Measurements from ENCODE around the gene EXOC7.
A peak's percentile ranks its signal among the peaks of the same experiment; 100 is the strongest.

EXOC7 gene

DNA sequence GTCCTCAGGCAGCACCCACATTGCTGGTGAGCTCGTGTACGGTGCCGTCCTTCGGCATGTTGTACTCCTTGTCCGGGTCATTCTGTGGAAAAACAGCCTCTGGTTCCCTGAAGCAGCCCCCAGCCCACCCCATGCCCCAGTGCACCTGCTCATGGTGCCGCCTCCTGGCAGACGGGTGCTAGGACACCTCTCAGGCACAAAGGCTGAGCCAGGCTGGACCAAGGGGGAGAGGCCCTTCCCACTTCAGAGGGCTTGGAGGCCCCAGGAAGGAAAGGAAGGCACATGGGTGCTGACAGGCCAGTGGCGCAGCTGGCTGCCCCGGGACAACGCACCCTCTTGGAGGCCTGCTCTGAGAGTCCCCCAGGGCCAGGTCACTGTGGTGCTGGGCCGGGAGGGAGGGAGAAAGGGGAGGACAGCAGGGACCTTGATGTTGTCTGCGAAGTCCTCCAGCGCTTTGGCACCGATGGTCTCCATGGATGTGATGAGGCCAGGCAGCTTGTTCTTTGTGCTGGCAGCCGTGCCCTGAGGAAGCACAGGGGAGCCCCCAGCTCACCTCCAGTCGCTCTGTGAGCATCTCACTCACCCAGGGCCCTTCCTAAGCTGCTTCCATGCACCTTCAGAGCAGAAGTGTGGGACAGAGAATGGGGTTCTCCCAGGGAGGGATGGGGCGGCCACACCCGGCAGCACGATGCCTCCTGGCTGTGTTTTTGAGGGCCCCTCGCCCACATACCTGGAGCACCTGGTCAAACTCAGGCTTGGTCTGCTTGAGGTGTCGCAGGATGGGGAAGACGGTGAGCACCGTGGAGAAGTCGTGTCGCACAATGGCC is 15.3 kb downstream of the EXOC7 start:
- DNase-seq: no peak

DNA sequence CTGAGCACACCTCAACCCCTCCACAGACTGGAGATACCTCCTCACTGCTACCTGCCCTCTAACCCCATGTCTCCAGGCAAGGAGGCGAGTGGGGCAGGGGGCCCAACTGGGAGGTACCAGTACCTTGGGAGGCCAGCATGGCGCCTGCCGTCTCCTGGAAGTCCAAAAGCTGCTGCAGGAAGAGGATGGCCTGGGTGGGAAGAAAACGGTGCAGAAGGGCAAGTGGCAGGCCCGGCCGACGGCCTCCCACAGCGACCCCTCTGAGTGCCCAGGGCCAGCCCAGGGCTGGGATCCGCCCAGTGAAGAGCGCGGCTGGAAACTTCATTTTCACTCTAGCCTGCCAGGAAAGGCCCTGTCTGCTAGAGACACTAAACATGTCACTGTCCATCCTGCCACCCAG is 16.1 kb downstream of the EXOC7 start:
- DNase-seq: no peak

DNA sequence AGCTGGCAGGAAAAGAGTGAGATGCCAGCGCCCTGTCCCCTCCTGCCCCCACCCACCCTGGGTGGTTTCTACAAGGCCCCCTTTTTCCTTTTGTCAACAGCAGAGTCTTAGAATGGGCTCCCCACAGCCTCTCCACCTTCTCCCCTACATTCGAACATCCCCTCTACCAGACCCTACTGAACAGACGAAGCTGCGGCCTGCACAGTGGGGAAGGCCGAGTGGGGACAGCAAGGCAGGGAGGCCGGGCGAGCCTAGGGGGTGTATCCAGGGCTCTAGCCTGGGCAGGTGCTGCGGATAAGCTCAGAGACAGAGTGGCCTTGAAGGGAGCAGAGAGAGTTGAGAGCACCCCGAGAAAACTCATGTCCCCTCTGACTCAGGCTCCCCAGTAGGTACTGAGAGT is 17.2 kb downstream of the EXOC7 start:
- no peak for DNase-seq

DNA sequence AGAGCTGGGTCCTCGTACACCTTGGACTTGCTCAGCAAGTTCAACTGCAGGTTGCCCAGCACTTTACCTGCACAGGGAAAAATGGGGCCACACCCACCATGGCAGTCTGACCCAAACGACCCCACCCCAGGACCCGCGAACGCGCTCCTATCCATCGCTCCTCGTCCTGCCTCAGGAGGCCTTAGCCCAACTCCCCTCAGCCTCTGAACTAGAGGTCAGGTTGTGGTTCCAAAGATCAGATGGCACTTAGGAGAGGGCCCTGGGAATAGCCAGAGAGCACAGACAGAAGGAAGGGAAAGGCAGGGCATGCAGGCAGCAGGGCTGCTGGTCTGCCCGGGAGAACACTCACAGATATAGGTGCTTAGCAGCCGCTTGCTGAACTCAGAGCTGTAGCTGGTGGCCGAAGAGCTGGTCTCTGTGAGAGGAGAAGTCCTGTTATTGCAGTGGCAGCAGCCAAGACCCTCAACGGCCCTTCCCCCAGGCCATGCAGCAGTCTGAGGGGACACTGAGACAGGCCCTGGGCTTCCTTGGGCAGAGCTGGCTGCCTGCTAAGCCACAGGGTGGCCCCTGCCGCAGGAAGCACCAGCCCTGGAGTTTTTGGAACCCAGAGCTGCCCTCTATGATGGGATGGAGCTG is 17.7 kb downstream of the EXOC7 start:
- DNase-seq: no peak

DNA sequence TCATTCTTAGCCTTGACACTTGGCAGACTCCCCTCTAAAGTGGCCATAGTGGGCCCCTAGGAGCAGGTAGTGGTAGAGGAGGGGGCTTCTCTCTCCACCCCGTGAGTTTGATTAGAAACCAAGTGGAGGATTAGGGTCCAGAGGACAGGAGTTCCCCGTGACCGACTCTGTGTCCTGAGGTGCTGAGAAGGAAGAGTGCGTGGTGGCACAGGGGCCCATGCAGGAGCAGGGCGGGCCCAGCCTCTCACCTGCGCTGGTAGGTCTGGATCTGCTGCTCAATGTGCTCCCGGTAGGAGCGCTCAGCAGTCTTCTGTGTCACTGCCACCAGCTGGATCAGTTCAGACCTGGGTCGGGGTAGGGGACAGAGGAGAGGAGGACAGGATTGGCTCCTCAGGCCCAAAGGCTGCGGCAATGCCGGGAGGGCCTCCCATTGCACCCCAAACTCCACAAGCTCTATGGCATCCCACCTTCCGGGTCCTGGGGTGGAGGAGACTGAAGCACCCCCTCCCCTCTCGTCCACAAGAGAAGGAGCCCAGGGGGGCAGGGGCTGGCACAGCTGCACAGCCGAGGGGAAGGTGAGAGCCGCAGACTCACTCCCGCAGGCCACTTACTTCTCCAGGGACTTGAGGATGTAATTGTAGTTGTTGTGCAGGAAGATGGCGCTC is 18.4 kb downstream of the EXOC7 start:
- DNase-seq: no peak

DNA sequence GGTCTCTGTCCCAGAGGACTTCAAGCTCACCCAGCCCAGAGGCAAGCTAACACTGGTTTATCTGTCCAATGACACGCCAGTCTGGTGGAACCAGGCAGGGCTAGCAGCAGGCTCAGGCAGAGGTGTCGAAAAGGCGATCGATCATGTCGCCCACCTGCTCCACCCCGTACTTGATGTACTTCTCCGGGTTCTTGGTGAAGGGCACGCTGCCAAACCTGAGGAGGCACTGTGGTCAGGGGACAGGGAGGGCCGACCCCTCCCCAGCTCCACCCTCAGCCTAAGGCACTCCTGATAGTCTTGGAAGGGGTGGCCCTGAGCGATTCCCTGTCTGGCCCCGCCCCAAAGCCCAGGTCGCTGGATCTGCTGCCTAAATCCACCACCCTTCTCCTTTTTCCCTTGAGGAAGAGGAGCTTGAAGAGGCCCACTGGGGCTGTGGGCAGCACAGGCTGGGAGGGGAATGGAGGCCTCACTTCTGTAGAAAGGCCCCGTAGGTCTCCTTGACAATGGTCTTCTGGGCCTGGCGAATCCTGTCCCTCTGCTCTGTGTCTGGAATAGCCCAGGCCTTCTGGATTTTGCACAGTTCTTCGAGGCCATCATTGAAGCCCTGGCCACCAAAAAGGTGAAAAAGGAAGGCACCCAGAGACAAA is 19.9 kb downstream of the EXOC7 start:
- DNase-seq: no peak

DNA sequence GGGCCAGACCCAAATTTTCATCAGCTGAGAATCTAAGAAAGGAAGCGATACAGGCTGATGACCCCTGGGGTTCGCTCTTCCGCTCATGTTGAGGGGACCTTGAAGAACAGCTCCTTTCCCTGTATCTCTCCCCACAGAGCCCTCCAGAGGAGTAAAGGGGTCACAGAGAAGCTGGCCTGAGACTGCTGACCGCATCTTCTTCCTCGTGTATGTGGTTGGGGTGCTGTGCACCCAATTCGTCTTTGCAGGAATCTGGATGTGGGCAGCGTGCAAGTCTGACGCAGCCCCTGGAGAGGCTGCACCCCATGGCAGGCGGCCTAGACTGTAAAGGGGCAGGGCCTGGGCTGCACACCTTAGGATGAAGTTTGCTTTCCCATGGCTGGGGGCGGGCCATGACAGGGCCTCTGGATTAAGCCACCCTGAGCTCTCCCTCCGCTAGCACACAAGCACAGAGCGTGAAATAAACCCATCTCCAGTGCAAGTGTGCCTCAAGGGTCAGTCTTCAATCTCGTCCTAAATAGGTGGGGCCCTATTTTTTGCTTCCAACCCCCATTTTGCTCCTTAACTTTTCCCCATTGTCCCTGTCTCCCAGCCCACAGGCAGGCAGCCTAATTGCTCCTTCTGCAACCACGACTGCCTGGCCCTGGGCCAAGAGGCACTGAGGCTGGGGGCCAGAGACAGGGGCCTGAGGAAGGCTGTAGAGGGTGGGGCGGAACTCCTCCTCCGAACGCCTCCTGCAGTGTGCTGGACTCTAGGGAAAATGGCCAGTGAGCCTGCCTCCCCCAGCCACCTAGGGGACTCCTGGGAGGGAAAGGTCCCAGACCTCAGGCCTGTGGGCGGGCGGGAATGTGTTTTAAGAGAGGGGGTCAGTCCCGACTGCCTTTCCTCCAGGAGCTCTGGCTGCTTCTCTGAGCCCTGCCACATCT is 21.0 kb downstream of the EXOC7 start:
- no peak for DNase-seq

DNA sequence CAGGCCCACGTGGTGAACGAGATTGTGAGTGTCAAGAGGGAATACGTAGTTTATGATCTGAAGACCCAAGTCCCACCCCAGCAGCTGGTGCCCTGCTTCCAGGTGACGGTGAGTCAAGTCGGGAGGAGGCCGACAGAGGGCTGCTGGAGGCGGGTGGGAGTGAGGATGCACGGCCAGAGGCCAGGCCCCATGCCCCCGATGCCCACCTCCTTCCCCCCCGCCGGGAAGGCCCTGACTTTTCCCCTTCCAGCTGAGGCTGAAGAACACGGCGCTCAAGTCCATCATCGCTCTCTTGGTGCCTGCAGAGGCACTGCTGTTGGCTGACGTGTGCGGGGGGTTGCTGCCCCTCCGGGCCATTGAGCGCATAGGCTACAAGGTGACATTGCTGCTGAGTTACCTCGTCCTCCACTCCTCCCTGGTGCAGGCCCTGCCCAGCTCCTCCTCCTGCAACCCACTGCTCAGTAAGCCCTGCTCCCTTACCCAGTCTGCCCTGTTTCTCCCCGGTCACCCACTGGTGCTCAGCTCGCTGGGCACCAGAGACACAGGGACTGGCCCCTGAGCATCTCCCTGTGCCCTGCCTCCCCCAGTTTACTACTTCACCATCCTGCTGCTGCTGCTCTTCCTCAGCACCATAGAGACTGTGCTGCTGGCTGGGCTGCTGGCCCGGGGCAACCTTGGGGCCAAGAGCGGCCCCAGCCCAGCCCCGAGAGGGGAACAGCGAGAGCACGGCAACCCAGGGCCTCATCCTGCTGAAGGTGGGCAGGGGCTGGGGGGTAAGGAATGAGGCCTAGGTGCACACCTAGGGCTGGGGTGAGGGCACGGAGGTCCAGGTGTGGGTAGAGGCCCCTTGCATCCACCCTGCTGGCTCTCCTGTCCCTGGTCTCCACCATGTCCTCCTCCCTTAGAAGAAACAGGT is 22.0 kb downstream of the EXOC7 start:
- DNase-seq: no peak

DNA sequence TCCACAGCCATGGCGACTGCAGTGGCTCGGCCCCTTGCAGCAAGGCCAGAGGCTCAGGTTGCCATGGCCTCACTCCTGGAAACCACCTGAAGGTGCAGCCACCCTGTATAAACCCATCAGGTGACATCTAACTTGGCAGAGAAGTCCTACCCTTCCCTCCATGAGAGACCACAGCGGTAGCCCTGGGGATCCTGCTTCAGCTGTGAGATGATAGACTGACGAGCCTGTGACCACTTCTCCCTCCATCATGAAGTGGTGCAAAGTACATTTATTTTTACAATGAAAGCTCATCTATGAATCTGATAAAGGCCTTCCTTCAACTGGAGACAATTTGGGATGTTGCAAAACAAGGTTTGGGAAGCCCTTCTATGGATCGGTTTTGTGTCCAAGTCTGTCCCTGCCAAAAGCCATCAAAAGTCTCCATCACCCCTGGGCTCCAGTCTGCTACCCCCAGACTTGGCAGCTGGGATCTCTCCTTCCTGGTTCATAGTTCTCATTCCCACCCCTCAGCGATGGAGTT is 22.8 kb downstream of the EXOC7 start:
- no peak for DNase-seq

DNA sequence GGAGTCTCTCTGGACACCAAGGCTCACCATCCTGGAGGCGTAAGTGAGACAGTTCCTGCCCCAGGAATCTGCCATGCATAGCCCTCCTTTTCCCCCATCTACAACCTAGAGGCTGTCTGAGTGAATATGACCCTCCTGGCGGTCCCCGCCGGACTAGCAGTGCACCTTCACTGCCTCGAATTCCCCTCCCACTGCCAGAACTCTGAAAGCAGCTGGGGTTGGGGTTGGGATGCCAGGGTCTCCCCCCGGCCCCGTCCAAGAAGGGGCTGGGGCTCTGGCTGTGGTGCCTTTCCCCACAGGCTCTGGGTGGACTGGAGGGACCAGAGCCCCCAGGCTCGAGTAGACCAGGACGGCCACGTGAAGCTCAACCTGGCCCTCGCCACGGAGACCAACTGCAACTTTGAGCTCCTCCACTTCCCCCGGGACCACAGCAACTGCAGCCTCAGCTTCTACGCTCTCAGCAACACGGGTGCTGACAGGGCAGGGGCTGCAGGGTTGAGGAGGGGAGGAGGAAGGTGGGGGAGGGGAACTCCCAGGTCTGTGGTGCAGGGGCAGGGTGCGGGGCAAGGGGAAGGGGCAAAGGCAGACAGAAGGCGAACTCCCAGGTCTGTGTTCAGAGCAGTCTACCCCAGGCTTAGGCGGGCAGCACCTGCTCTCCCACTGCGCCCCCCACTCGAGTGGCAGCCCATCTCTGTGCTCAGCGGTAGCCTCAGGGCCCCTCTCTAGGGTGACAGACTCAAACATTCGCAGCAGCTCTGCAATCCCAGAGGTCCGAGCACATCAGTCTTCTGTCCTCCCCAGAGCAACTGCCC is 23.4 kb downstream of the EXOC7 start:
- no peak for DNase-seq

DNA sequence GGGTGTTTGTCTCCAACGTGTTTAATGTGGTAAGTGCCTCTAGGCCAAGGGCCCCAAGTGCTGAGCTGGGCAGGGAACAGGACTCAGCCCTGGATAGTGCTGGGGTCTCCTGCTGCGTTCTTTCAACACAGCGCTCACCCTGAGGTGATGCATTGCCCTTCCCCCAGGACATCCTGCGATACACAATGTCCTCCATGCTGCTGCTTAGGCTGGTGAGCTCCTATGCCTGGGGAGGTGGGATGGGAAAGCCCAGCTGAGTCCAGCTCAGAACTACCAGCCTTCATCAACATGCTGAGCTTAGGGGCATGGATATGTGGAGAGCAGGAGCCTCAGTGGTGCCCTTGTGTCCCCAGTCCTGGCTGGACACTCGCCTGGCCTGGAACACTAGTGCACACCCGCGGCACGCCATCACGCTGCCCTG is 24.0 kb downstream of the EXOC7 start:
- no peak for DNase-seq

DNA sequence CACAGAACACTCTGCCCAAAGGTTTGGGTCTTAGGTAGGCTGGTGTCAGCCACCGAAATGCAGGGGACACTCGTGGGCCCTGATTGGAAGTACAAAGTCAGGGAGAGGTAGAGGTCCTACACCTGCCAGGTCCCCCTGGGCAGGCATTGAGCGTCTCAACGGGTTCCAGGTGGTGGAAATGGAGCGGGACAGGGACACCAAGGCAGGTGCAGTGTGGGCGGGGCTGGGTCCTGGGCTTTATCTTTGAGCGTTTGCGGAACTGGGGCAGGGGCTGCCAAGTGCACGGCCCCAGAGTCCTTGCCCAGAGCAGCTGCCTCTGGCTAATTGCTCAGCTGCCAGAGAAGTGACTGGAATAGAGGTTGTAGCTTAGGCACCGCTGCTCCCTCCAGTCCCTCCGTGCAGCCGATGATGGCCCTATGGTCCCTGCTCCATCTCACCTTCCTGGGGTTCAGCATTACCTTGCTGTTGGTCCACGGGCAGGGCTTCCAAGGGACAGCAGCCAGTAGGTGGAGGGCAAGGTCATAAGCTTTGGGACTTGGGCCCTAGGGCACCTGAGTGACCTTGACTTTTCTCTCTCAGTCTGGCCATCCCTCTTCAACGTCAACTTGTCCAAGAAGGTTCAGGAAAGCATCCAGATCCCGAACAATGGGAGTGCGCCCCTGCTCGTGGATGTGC is 24.6 kb downstream of the EXOC7 start, which contains the start of gene ZACN:
ZACN (plus strand) TSS at position 323 of the 675 bp plus-strand sequence; CDS start at position 406, 83 bp downstream.
- no peak for DNase-seq

DNA sequence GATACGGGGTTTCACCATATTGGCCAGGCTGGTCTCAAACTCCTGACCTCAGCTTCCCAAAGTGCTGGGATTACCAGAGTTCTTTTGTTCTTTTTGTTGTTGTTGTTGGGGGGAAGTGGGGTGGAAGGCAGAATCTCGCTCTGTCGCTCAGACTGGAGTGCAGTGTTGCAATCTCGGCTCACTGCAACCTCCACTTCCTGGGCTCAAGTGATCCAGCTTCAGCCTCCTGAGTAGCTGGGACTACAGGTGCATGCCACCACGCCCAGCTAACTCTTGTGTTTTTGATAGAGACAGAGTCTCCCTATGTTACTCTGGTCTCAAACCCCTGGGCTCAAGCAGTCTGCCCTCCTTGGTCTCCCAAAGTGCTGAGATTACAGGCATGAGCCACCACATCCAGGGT is 25.2 kb downstream of the EXOC7 start:
- peak in 1 of 4 experiments; percentile 37 for DNase-seq

DNA sequence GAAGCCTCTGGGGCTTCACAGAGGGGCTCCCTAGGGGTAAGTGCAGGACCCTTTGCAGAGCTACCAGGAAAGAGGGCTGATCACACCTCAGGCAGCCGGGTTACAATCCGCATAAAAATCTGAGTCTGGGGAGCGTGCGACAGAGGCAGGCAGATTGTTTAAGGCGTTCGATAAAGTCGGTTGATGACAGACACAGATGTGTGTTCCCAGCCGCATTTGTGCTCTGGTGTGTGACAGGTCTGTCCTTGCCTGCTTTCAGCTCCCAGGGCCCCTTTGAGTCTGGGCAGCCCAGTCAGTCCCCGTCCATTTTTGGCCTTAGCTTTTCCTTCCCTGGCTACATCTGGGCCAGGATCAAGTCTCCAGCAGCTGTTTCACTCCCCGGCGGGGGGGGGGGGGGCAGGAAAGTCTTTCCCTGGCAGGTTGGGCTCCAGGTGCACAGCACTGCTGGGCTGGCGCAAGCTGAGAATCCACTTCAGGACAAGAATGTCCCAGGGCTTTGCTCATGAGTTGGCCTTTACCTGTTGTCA is 25.9 kb downstream of the EXOC7 start:
- no peak for DNase-seq

DNA sequence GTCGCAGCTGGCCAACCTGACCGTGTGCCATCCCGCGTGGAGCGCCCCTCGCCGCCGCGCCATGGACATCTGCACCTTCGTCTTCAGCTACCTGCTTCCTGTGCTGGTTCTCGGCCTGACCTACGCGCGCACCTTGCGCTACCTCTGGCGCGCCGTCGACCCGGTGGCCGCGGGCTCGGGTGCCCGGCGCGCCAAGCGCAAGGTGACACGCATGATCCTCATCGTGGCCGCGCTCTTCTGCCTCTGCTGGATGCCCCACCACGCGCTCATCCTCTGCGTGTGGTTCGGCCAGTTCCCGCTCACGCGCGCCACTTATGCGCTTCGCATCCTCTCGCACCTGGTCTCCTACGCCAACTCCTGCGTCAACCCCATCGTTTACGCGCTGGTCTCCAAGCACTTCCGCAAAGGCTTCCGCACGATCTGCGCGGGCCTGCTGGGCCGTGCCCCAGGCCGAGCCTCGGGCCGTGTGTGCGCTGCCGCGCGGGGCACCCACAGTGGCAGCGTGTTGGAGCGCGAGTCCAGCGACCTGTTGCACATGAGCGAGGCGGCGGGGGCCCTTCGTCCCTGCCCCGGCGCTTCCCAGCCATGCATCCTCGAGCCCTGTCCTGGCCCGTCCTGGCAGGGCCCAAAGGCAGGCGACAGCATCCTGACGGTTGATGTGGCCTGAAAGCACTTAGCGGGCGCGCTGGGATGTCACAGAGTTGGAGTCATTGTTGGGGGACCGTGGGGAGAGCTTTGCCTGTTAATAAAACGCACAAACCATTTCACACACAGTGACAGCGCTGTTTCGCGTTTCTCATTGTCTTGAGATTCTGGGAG is 26.6 kb downstream of the EXOC7 start:
- DNase-seq: peak; percentile 66 to 82 (median 74)

DNA sequence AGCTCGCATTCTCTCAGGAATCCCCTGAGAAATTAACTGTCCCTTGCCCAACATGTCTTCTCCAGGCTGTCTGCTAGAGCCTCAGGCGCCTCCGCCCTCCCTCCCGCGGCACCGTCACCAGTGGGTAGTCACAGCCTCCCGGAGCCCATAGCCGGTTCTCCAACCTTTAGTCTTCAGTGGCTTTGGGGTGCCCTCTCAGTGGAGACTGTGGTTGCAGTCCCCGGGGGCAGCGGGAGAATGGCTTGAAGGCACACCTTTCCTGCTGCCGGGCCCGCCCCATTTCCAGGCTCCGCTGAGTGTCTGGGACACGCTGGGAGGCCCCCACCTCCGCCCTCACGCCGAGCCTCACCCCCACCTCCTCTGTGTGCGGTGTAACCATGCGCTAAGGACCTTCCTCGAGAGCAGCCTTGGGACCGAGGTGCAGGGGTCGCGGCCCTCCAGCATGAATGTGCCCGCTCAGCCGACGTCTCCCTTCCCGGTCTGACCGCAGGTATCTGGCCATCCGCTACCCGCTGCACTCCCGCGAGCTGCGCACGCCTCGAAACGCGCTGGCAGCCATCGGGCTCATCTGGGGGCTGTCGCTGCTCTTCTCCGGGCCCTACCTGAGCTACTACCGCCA is 27.3 kb downstream of the EXOC7 start:
- DNase-seq: peak in 1 of 4 experiments; percentile 7

All from suppressor macrophage (primary cell).